ENCODE results near the gene ZNF668.
A peak's percentile ranks its signal among the peaks of the same experiment; 100 is the strongest.
"Not testable (repeated sequence)": the region's sequence is repeated elsewhere in the genome, so short reads cannot be mapped to it uniquely, and the experiment has no call there.

The ZNF668 gene

DNA sequence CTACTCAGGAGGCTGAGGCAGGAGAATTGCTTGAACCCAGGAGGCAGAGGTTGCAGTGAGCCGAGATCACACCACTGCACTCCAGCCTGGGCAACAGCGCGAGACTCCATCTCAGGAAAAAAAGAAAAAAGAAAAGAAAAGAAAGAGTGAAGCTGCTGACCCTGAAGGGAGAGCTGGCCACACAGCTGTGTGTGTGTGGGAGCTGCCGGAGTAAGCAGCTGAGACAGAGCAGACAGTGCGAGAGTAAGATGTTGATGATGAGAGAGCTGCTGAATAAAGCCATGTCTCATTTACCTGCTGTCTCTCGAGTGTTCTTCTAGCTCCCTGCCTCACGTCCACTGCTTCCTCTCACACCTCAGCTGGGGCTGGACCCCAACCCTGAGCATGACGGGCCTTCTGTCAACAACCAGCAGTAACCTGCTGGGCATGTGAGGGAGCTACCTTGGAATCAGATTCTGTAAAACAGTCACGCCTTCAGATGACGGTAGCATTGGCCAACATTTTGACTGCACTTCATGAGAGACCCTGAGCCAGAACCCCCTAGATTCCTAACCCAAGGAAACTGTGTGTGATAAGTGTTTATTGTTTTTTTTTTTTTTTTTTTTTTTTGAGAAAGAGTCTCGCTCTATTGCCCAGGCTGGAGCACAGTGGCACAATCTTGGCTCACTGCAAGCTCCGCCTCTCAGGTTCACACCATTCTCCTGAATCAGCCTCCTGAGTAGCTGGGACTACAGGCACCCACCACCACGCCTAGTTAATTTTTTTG lies 27.0 kb upstream of the ZNF668 start:
- not testable (repeated sequence) for DNase-seq (ENCODE audit: low spot score)

DNA sequence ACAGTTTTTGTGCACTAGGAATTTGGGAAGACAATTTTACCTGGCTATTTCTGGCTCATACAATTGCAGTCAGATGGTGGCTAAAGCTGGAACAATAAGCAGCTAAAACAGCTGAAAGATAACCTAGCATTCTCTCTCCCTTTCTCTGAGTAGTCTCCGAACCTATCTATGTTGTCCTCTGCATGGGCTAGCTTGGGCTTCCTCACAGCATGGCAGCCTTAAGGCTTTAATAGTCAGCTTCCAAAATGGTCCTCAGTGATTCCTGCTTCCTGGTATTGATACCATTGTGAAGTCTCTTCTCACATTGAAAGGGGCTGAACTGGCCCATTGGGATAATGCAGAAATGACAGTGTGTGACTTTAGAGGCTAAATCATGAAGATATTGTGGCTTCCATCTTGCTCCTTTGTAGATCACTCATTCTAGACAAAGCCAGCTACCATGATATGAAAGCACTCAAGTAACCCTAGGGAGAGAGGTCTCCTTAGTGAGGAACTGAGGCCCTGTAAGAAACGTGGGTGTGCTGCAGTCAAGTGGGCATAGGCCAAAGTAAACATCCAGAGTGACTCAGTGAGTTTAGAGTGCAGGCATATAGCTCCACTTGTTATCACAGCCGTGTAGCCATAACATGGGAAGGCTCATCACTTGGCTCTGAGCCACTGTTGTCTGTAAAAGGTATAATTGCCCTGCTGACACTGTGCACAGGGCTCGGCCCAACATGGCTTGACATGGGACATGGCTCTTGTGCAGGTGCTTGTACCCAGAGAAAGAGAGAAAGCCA lies 26.0 kb upstream of the ZNF668 start:
- no peak for DNase-seq (ENCODE audit: low spot score)

DNA sequence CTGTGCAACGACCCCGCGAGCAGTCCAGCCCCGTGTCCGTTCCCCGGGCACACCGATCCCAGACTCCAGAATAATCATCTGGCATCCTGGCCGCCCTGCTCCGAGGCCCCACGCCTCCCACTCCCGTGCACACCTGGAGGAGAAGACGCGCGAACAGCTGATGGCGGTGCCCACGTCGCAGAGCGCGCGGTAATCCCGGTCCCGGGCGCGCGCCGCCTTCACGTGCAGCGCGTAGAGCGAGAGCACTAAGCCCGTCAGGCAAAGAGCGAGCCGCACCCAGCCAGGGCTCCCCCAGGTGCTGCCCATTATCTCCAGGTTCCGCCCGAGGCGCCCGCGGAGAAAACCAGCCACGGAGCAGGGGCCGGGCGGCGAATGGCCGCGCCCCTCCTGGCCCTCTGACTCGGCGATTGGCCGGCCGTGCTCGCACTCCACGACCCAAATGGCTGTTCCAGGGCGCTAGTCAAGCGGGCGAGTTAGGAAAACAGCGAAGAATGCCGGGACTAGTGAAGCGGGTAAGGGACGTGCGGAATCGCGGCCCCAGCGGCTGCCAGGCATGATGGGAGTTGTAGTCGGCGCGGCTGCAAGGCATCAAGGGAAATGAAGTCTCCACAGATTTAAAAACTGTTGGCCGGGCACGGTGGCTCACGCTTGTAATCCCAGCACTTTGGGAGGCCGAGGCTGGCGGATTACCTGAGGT lies 20.5 kb upstream of the ZNF668 start, which contains the start of gene VKORC1:
Gene VKORC1, minus strand, starts transcription at position 374 of the 697 bp plus-strand sequence. Its CDS starts 68 bp downstream, at position 306.
- peak; percentile 99 for DNase-seq (ENCODE audit: low spot score)

DNA sequence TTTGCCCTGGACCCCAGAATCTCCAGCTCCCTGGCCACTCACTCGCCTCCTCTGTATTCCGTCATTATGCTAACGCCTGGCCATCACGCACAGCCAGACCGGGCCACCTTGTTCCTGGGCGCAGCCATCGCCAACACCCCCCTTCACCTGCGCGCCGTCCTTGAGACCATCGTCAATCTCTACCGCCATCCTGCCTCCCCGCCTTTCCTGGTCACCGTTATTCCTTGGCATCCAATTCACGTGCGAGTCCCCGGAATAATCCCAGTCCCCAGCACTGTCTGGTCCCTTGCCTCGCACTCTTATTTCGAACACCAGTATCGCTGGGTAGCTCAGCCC lies 20.0 kb upstream of the ZNF668 start:
- peak; percentile 33 for DNase-seq (ENCODE audit: low spot score)

DNA sequence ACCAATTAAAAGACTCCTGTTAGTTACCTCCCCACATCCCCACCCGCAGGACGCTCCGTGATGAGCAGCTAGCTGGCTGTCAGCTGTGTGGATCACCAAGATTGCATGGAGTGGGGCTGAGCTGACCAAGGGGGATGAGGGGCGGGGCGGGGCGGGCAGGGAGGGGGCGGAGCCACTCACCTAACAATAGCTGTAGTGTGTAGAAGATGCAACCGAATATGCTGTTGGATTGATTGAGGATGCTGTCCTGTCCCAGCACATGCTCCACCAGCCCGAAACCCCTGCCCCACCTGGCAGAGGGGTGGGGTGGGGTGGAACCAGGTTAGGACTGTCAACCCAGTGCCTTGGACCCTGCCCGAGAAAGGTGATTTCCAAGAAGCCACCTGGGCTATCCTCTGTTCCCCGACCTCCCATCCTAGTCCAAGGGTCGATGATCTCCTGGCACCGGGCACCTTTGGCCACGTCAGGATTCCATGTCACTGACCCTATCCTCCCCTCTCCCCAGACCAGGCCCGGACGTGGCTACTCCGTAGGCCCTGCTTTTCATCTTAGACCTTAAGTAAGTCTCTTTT lies 19.2 kb upstream of the ZNF668 start:
- peak; percentile 32 for DNase-seq (ENCODE audit: low spot score)

DNA sequence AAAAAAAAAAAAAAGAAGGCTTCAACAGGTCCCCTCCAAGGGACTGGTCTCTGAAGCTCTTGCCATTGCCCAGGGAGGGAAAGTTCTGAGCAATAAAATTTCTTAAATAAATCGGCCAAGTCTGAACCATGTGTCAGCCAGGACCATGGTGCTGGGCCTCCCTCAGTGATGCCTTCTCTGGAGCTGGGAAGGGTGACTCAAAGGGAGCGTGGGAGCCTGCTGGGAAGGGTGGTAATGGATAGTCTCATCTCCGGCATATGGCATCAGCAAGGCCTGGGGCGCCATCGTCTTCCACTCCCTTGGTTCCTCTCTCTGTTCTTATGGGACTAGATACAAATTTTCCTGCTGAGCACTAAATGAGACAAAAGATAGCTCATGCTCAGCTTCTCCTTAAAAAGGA lies 18.3 kb upstream of the ZNF668 start:
- no peak for DNase-seq (ENCODE audit: low spot score)

DNA sequence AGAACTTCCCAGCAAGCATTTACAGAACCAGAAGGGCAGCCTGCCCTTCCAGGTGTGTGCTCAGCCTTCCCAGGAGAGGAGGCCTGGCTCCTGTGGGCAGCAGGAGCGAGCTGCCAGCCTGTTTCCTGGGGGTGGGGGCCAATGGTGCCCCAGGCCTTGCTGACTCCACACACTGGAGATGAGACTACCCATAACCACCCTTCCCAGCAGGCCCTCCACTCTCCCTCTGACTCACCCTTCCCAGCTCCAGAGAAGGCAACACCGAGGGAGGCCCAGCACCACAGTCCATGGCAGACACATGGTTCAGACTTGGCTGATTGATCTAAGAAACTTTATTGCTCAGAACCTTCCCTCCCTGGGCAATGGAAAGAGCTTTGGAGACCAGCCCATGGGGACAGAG lies 16.5 kb upstream of the ZNF668 start:
- DNase-seq (ENCODE audit: low spot score): no peak

DNA sequence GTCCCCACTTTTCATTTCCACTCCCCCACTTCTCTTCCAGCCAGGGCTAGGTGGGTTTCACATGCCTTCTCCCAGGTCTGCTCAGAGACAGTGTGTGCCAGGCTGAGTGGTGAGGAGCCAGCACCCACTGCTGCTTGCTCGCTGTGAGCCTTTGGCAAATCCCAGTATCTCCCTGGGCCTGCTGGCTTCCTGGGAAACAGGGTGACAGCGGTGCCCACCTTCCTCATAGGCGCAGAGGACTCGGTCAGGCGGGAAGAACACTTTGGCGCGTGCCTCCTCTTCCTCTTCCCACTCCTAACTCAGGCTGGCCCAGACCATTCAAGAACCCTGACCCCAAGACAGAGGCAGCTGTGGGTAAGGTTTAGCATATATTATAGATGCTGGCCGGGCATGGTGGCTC lies 15.2 kb upstream of the ZNF668 start:
- DNase-seq (ENCODE audit: low spot score): no peak

DNA sequence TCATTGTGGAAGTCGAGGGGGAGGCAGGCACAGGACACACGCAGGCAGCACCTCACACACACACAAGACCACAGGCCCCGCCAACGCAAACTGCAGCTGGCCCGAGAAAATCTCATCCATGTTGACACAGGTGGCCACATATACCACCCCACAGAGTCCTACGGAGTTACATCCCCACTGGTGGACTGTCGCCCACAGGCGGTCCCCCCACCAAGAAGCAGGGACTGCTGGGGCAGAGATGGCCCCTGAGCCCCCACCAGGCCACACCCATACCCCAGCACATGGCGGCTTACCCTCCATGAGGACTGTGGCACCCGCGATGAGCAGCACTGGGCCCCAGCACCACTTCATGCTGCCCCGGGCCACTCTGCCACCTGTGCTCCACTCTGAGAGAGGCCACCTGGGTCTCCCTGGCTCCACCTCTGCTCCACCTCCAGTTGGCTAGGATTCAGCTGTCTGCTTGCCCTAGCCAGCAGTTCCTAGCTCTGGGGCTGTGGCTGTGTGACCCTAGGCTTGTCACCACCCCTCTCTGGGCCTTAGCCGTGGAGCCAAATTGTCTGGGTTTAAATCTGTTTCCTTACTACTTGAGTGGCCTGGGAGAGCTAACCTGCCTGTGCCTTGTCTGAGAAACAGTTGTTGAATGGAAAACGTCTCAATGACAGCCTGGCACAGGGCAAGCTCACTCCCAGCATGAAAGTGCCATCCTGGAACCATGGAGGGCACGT lies 14.6 kb upstream of the ZNF668 start, which contains the start of gene PRSS53:
Gene PRSS53, minus strand, starts transcription at position 485 of the 725 bp plus-strand sequence. Its CDS starts 134 bp downstream, at position 351.
- DNase-seq (ENCODE audit: low spot score): no peak

DNA sequence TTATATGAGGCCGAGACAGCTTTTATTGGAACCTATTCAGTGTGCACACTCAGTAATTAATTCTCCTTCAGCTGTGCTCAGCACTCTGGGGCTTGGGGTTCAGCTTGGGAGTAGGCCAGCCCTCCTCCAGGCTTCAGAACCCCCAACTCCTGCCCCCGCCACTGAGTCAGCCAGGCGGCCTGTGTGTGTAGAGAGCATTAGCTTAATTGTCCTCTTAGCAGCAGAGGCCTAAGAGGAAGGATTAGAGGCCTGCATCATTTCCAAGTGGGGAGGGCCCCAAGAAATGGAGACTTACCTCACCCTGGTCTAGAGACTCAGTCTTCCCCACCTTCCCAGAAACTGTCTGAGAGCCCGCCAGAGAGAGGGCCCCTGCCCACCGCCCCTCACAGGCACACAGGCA lies 13.9 kb upstream of the ZNF668 start:
- no peak for DNase-seq (ENCODE audit: low spot score)

DNA sequence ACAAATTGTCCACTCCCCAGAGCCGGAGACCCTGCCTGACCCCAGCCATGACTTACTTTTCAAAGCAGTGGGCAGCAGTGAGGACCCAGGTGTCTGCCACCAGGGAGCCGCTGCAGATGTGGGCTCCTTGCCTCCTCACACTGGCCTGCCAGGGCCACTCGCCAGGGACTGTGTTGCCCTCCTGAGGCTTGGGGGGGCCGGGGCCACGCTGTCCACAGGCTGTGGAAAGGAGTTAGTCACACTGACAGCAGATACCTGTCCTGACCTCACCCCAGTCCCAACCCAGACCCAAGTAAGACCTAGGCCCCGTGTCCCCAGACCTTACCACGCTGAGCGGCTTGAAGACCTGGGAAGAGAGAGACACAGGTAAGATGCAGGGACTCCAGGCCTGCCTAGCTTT lies 13.4 kb upstream of the ZNF668 start:
- no peak for DNase-seq (ENCODE audit: low spot score)

DNA sequence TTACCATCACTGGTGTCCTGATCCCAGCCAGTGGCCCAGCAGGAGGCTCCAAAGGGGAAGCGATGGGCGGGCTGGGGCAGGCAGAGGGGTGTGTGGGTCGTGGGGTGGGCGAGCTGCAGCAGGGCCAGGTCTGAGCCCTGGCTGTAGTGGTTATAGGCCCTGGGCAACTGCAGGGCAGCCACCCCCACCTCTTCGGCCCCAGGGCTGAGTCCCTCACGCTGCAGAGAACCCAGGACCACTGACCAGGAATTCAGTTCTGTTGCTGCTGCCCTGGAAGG lies 12.5 kb upstream of the ZNF668 start:
- DNase-seq (ENCODE audit: low spot score): no peak

DNA sequence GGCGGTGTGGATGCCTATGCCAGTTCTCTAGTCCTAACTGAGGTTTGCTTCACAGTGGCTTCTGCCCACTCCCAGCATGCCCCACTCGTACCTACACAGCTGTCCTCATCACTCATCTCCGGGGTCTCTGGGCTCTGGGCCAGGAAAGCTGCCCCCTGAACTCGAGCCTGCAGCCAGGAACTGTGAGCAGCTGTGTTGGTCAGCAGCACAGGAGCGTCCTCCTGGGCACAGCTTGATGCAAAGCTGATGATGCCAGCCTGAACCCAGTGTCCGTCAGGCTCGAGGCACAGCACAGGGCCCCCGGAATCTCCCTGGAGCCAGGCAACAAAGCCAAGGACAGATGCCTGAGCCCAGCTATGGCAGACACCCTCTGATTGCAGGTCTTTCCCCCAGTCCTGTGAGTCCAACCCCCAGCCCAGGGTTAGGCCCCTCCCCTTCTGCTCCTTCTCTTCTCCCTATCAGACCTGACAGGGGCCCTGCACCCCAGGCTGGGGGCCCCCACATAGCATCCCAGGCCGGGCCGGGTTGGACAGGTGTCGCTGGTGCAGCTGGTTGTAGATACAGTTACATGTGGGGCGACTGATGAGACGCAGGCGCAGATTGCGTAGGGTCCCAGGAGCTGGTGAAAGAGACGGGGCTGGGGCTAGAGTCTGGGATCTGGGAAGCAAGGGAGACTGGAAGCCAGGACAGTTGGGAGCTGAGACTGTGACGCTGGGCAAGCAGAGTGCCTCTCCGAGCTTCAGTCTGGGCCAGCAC lies 12.0 kb upstream of the ZNF668 start:
- no peak for DNase-seq (ENCODE audit: low spot score)

DNA sequence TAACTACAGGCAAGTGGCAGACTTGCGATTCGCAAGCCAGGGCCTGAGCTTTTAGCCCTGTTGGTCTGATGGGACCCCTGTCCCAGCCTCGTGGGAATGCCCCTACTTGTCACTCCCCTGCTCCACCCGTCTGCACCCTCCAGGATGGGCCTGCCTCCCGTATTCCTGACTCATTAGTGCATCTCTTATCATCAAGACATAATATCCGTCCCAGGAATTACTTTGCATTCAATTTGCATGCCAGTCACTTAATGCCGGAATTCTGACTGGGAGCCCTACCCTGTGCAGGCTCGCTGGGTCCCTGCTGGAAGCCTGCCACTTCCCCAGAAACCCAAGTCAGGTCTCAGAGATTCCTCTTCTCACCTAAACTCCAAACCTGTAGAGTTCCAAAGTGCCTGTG lies 11.4 kb upstream of the ZNF668 start:
- no peak for DNase-seq (ENCODE audit: low spot score)

DNA sequence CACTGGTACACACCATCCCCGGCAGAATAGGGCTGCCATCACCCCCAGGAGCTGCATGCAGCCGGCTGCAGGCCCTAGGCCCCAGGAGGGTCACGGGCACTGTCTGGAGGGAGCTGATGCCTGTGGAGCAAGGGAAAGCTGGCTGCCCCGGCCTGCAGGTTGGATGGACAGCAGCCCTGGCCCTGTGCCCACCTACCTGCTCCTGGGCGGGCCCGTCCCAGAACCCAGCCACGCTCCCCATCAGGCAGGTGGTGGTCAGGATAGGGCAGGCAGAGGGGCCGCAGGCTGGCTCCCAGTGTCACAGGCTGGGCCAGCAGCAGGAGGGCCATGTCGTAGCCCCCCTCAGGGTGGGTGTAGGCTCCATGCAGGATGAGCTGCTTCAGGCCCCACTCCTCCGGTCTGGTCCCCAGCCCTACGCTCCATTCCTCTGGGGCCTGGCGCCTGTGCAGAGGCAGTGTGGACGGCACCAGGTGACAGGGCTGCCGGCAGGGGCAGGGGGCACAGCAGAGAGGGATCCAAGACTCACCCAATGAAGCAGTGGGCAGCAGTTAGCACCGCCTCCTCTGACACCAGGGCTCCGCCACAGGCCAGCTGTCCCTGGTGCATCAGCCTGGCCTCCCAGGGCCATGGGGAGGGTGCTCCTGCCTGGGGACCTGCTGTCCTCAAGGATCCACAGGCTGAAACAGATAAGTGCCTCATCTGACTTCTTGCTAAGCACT lies 10.7 kb upstream of the ZNF668 start:
- no peak for DNase-seq (ENCODE audit: low spot score)

DNA sequence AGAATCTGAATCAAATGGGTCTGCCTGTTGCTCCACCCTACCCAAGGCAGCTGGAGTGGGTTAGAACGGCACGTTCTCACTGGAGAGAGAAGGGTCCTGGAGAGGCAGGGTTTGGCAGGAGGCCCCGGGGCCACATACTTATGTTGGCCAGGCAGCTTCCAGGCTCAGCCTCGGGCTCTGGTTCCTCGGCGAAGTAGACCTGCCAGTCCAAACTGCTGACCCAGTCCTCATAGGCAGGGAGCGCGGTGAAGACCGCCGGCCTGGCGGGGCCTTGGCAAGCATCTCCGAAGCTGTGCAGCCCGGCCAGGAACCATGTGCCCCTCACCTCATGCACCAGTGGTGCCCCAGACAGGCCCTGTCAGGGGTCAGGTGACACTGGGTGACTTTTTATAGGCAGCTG lies 9.9 kb upstream of the ZNF668 start:
- no peak for DNase-seq (ENCODE audit: low spot score)

DNA sequence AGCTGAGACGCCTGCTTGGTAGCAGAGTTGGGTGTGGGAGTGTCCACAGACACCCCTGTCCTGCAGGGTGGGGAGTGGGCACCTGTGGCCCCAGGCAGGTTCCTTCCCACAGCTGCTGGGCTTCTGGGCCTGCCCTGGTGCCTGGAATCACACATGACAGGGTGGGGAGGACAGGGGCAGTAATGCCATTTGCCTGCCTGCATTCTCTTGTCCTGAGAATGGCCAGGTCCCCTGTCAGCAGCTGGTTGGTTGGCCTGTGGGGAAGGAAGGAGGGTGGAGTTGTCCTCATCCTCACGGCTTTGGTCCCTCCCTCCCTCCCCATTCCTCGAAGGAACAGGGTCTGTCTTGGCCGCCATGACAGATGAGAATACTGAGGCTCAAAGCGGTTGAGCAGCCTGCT lies 9.5 kb upstream of the ZNF668 start:
- no peak for DNase-seq (ENCODE audit: low spot score)

DNA sequence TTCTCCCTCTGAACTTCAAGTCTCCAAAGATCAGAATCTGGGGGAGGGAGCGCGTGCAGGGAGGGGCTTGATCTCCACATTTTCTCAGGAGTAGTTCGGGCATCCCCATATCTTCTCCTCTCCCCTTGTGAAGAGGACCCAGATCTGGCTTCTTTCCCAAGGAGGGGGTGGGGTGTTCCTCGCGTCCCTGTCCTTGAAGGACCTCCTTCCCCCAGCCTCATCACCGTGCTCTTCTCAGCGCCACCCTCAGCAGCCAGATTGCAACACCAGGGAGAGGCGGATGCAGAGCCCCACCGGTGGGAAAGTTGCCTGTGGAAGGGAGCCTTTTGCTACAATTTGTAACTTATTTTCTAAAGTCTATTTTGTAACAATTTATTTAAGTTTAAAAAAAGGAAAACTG lies 9.0 kb upstream of the ZNF668 start:
- DNase-seq (ENCODE audit: low spot score): no peak

DNA sequence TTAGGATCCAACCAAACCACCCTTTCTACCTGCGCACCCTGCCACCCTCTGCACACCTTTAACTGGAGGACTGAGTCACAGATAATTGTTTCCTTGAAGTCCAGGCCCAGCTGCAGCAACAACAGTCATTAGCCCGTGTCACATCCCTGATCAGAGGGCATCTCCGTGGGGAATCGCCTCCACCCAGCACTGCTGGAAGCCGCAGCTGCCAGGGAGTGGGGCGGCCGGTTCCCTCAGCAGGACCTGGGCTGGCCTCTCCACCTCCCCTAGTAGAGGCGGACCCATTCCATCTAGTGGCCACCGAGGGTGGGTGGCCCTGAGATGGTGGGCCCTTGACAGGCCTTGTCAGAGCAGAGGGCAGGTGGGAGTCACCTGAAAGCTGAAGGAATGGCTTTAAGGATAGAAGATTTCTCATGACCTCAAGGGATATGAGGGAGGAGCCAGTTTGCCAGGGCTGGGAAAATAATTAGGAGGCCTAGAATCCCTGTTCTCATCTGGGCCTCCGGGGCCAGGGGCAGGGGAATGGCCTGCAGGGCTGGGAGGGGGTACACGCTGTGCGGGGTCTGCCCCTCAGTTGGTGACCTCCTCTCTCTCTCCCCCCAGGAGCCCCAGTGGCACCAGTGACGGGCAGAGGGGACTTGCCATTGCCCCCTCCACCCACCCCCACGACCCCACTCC lies 8.5 kb upstream of the ZNF668 start:
- no peak for DNase-seq (ENCODE audit: low spot score)
